HTR-8/SVneo (cell line): ENCODE data around the gene LYPD4.

Experiments
- DNase-seq: peaks from one replicate; pipeline ENCODE4 v3.0.0; 2011; ENCODE audit warnings: low spot score, mixed read lengths; ENCODE audit not compliant: insufficient read length
- FAIRE-seq: peaks from 2 replicates; lab custom pipeline; 2011; peaks lifted over from hg19 to GRCh38; lab: Jason Lieb, UNC

Gene LYPD4

GRCh38 chr19:41853768-41854167 lies 9.3 kb upstream of the LYPD4 start:
- FAIRE-seq (no peak), DNase-seq (no peak)

DNA sequence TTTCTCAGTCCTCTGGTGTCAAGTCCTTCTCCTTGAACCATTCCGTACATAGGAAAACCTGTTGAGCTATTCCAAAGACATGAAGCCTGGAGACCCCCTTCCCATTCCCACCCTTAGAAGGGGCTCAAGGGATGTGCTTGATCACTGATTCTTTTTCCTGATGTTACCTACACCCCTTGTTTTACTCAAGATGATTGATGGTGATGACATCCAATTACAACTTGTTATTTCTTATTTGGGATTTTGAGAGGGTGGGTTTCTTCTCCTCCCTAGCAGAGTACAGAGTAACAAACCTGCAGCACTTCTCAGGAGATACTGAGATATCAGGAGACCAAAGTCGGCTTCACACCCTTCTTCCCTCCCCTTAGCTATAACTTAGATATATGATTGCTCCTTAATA lies 8.9 kb upstream of the LYPD4 start:
- FAIRE-seq = no peak
- no peak for DNase-seq

GRCh38 chr19:41851456-41851855 lies 7.0 kb upstream of the LYPD4 start:
- DNase-seq = no peak
- no peak for FAIRE-seq

DNA sequence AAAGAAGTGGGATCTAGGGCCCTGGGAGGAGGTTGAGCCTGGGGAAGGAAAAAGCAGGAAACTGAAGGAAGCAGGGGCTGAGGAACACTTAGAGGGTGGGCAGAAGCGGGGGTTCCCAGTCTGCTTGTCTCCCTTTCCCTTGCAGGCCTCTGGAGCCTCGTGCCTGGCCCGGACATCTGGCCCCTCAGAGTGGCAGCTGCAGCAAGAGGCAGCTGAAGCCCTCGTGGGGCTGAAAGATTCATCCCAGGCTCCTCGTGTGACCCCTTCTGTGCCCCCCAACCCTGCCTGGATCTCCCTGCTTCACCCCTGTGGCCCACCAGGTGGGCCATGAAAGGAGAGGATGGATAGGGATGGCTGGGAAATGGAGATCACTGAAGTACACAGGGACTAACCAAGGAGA lies 5.9 kb upstream of the LYPD4 start:
- FAIRE-seq = no peak

GRCh38 chr19:41849067-41849466 lies 4.6 kb upstream of the LYPD4 start:
- FAIRE-seq (no peak), DNase-seq (no peak)

More for the DNA sequence above, 5.9 kb upstream of the LYPD4 start:
- DNase-seq = no peak

DNA sequence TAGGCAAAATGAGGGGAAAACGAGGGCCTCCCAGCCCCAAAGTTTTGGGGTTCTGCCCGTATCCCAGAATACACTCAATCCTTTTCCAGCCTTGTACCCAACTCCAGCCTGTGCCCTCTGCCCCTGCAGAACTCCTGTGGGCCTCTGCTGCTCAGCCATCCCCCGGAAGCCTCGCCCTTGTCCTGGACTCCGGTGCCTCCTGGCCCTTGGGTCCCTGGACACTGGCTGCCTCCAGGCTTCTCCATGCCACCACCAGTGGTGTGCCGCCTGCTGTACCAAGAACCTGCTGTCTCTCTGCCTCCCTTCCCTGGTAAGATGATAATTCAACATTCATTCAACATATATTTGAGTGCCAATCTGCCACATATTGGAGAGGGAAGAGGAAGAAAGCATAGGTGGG lies 4.2 kb upstream of the LYPD4 start:
- DNase-seq (no peak), FAIRE-seq (no peak)

- no peak for FAIRE-seq
- no peak for DNase-seq
These were observed 3.0 kb upstream of the LYPD4 start for GRCh38 chr19:41847351-41848105.

DNA sequence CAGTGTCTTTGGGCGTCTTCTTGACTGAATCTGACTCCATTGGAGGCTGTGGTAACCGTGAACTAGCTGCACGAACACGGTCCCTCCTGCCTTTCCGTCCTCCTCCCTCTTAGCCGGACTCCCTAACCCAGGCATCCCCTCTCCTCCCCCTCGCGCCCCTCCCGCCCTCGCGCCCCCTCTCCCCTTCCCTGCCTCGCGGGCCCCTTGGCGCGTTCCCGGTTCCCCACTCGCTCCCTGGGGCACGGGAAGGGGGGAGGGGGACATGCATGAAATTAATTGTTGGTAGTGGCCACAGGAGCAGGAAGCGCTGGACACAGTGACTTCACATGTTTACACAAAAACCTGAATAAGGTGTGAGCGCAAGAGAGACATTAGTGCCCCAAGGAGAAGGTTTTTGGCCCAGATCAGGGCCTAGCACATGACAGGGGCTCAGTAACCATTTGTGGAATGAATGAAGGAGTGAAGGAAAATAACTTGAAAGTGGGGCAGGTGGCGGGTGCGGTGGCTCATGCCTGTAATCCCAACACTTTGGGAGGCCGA lies 638 bp upstream of the LYPD4 start:
- FAIRE-seq = no peak

GRCh38 chr19:41845001-41845050 lies 343 bp upstream of the LYPD4 start, which contains the start of gene DMRTC2:
Gene DMRTC2 (plus strand): TSS chr19:41845042. CDS start chr19:41847429, 2,387 bp downstream.
- no peak for DNase-seq
- no peak for FAIRE-seq

More for the DNA sequence above, 638 bp upstream of the LYPD4 start:
- DNase-seq = no peak

DNA sequence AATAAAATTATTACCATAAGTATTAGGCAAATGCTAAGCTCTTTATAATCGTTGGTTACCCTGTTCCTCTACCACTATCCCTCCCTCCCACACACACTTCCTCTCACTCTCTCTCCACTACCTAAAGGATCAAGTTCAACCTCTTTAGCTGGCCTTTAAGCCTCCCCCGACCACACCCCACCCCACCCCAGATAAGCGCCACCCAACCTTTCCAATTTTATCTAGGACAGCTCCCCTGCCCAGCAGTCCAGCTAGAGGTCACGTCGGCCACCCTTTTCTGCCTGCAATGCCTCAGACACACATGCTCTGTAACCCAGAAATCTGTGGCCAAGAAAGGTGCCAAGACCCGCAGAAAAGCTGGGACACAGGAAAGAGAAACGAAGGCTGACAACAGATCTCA lies 1.1 kb downstream of the LYPD4 start:
- no peak for FAIRE-seq

DNA sequence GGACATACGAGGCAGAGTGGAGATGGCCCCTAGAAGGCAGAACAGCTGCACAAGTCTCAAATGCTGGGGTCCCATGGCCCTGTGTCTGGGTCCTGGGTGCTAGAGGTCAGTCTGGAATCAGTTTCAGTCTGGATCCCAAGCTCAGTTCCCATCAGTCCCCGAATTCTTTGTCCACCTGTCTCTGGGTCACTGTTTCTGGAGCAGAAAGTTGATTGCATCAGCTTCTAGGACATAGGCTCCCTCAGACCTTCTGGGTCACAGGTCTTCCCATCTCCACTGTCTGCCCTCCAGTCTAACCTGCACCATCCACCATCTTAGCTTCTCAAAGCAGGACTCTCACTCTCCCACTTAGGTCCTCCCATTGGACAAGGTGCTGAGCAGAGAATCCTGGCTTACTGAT lies 5.3 kb downstream of the LYPD4 start:
- no peak for FAIRE-seq
- no peak for DNase-seq

More for the DNA sequence above, 1.1 kb downstream of the LYPD4 start:
- no peak for DNase-seq

GRCh38 chr19:41837981-41838708 lies 6.3 kb downstream of the LYPD4 start:
- DNase-seq = no peak
- FAIRE-seq = no peak

DNA sequence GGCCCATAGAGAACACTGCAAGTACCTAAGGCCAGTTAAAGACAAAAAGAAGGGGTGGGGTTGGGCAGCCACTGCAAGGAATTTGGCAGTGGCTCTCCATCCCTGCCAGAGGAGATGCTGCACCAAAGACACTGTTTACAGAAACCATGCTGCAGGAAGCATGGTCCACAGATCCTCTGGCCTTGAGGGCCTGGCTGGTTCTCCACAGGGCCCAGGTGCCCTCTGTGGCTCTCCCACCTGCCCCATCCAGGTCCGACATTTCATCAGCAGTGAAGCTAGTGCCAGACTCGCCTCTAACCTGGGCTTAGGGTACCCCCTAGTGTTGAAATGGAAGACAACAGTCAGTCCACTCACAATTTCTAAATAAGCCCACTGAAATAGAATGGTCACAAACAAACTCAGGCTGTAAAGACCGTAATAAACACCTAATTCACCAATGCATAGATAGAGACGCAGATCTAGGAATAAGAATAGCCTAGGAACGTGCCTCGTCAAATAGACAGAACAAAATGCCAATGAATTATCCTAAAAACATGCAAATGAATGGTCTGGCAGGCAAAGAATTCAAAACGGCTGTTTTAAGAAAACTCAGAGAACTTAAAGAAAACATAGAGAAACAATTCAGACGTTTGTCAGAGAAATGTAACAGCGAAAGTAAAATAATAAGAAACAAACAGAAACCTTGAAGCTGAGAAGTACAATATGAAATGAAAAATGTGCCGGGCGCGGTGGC lies 23.3 kb downstream of the LYPD4 start:
- no peak for FAIRE-seq
- peak; percentile 50 for DNase-seq

- FAIRE-seq (no peak), DNase-seq (no peak)
These were observed 27.7 kb downstream of the LYPD4 start for GRCh38 chr19:41816761-41817160.

DNA sequence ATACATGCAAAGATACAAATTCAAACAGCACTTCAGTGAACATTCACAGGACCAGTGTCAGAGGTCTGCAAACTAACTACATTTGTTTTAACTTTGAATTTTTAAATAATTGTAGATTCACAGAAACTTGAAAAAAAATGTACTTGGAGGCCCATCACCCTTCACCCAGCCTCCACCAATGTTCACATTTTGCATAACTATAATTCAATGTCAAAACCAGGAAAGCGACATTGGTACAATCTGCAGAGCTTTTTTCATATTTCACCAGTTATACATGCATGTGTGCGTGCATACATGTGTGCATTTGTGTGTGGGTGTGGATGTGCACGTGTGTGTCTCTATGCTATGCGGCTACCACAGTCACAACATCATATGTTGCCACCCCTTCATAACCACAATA lies 29.2 kb downstream of the LYPD4 start:
- FAIRE-seq (no peak), DNase-seq (no peak)

DNA sequence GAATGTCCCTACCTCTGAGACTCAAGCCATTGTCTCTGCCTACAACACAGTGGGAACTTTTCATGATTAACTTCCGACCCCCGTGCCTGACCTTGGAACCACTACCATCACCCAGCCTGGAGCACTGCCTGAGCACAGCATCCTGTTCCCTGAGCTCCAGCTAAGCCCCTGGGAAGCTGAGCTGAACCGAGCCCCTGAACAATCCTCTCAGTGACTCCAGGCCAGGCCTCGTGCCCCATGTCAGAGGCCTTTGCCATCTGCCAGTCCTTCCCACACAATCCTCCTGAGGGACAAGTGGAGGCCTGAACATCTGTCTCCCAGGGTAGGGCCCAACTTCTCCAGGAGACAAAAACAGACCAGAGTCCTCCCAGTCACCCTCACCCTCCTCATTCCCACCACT lies 30.6 kb downstream of the LYPD4 start:
- DNase-seq (no peak), FAIRE-seq (no peak)

GRCh38 chr19:41811981-41812380 lies 32.5 kb downstream of the LYPD4 start:
- FAIRE-seq (no peak), DNase-seq (no peak)

GRCh38 chr19:41811036-41811435 lies 33.4 kb downstream of the LYPD4 start:
- no peak for FAIRE-seq
- no peak for DNase-seq

DNA sequence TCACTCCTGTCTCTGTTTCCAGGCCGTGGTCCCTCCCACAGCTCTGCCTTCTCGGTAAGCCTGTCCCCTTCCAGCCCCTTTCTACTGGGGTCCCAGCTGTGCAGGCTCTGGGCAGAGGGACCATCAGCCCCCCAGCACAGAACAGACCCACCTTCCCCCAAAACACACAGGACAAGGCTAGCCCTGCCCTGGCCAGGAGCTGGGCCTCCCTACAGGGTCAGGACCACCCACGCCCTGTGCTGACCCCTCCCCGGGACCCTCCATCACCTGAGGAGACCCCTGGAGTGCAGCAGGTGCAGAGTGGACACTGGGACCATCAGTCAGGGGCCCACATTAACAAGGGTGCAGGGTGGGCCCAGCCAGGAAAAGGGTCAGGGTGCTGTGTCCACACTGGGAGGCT lies 34.2 kb downstream of the LYPD4 start:
- DNase-seq (no peak), FAIRE-seq (no peak)

GRCh38 chr19:41808663-41809566 lies 35.6 kb downstream of the LYPD4 start:
- DNase-seq = no peak
- FAIRE-seq = no peak
